ENCODE measurements around the gene SLCO1A2. TPM values are rescaled to one million over a fixed set of nuclear protein-coding genes. Genes with fewer than 3 reads are reported as not detected.

The SLCO1A2 gene
- total RNA-seq, 1 donor from 2014 or later, result not detected

- TF ChIP-seq, protein P1, sequence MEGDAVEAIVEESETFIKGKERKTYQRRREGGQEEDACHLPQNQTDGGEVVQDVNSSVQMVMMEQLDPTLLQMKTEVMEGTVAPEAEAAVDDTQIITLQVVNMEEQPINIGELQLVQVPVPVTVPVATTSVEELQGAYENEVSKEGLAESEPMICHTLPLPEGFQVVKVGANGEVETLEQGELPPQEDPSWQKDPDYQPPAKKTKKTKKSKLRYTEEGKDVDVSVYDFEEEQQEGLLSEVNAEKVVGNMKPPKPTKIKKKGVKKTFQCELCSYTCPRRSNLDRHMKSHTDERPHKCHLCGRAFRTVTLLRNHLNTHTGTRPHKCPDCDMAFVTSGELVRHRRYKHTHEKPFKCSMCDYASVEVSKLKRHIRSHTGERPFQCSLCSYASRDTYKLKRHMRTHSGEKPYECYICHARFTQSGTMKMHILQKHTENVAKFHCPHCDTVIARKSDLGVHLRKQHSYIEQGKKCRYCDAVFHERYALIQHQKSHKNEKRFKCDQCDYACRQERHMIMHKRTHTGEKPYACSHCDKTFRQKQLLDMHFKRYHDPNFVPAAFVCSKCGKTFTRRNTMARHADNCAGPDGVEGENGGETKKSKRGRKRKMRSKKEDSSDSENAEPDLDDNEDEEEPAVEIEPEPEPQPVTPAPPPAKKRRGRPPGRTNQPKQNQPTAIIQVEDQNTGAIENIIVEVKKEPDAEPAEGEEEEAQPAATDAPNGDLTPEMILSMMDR (IDR thresholded peaks at IDR 0.05; ENCODE audit: insufficient read depth, low read length, poor library complexity, severe bottlenecking), result no peak
- H3K36me3 ChIP-seq (ENCODE audit: control insufficient read depth, insufficient read depth, low read length), result no peaks in the 10 kb centered on the region
- no peak for DNase-seq (ENCODE audit: low read depth)
Measured at GRCh38 chr12:21264232-21264631, 70.5 kb downstream of the SLCO1A2 start.

DNA sequence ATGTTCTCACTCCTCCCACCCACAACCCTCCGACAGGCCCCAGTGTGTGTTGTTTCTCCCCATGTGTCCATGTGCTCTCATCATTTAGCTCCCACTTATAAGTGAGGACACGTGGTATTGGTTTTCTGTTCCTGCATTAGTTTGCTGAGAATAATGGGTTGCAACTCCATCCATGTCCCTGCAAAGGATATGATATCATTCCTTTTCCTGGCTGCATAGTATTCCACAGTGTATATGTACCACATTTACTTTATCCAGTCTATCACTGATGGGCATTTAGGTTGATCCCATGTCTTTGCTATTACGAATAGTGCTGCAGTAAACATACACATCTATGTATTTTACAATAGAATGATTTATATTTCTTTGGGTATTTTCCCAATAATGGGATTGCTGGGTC, 77.5 kb downstream of the SLCO1A2 start:
- TF ChIP-seq, protein P1 (IDR thresholded peaks at IDR 0.05; ENCODE audit: insufficient read depth, low read length, poor library complexity, severe bottlenecking), result no peak
- H3K27me3 ChIP-seq (ENCODE audit: control insufficient read depth, insufficient read depth, low read length), result no peaks in the 10 kb centered on the region
- no peak overlapping the region for H3K4me3 ChIP-seq (ENCODE audit: low read depth, low read length)
- no peaks in the 10 kb centered on the region for H3K36me3 ChIP-seq (ENCODE audit: control insufficient read depth, insufficient read depth, low read length)
- DNase-seq (ENCODE audit: low read depth), result no peak

More at GRCh38 chr12:21264232-21264631, 70.5 kb downstream of the SLCO1A2 start:
- H3K27me3 ChIP-seq (ENCODE audit: control insufficient read depth, insufficient read depth, low read length), result no peaks in the 10 kb centered on the region
- no peak overlapping the region for H3K4me3 ChIP-seq (ENCODE audit: low read depth, low read length)

DNA sequence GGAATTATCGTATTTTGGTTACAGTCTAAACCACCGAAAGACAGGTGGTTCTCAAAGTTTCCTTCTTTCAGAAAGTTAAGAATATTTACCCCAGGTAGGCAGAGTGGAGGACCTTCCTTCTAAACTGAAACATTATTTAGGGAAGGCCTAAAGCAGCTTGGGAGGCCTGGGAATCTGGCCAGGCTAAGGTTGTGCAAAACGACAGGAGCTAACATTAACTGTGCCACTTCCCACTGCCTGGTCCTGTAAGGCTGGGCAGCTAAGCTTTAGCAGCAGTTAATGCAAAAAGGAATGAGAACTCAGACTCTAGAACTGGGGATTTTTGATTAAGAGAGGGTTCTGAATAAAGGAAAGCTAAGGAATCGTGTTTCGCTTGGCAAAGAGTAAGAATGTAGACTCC, 82.6 kb downstream of the SLCO1A2 start:
- no peak overlapping the region for H3K4me3 ChIP-seq (ENCODE audit: low read depth, low read length)
- H3K36me3 ChIP-seq (ENCODE audit: control insufficient read depth, insufficient read depth, low read length), result no peaks in the 10 kb centered on the region
- TF ChIP-seq, protein P1 (IDR thresholded peaks at IDR 0.05; ENCODE audit: insufficient read depth, low read length, poor library complexity, severe bottlenecking), result no peak
- H3K27me3 ChIP-seq (ENCODE audit: control insufficient read depth, insufficient read depth, low read length), result no peaks in the 10 kb centered on the region
- DNase-seq (ENCODE audit: low read depth), result no peak

DNA sequence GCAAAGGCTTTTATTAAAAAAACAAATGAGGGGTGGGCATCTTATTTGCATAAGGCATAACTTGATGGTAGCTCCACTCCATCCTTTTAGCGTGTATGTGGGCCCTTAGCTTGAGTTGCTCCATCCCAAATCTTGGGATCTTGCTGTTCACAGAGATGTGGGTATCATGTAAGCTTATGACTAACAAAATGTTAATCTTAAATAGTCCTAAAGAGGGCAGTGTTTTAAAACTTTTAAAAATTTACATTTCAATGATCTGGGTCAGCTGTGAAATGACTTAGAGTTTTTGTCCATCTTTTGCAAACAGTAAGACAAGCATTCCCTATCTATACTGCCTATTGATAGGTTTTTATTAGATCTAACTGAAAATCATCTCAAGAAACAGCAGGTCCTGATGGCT, 86.0 kb downstream of the SLCO1A2 start:
- Histone ChIP-seq H3K4me3 (ENCODE audit: low read depth, low read length) (no peak overlapping the region), H3K27me3 (ENCODE audit: control insufficient read depth, insufficient read depth, low read length) (no peaks in the 10 kb centered on the region), H3K36me3 (ENCODE audit: control insufficient read depth, insufficient read depth, low read length) (no peaks in the 10 kb centered on the region)
- TF ChIP-seq, protein P1 (IDR thresholded peaks at IDR 0.05; ENCODE audit: insufficient read depth, low read length, poor library complexity, severe bottlenecking), result no peak
- no peak for DNase-seq (ENCODE audit: low read depth)

DNA sequence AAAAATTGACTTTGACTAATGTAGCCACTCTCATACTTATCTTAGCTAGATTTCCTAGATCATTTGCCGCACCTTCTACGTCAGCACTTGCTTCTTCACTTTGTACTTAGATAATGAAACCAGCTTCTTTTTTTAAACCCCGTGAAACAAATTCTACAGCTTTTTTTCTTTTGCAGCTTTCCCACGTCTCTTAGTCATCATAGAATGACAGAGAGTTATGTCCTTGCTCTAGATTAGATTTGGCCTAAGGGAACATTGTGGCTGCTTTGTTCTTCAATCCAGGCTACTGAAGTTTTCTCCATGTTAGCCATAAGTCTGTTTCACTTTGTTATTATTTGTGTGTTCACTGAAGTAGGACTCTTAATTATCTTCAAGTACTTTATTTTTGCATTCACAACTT, 94.9 kb downstream of the SLCO1A2 start:
- Histone ChIP-seq H3K36me3 (ENCODE audit: control insufficient read depth, insufficient read depth, low read length) (no peaks in the 10 kb centered on the region), H3K27me3 (ENCODE audit: control insufficient read depth, insufficient read depth, low read length) (no peaks in the 10 kb centered on the region), H3K4me3 (ENCODE audit: low read depth, low read length) (no peak overlapping the region)
- no peak for DNase-seq (ENCODE audit: low read depth)
- TF ChIP-seq, protein P1 (IDR thresholded peaks at IDR 0.05; ENCODE audit: insufficient read depth, low read length, poor library complexity, severe bottlenecking), result no peak

DNA sequence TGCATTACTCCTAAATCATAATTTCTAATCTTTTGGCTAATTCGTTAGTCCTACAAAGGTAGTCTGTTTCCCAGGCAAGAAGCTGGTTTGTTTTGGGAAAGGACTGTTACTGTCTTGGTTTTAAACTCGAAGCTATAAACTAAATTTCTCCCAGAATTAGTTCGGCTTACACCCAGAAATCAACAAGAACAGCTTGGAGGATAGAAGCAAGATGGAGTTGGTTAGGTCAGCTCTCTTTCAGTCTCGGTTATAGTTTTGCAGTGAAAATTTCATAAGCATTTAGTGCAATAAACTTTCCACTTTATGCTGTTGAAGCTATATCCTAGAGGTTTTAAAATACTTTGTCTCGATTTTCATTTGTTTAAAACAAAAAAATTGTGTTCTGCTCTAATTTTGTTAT, 100.3 kb downstream of the SLCO1A2 start:
- DNase-seq (ENCODE audit: low read depth), result no peak
- TF ChIP-seq, protein P1 (IDR thresholded peaks at IDR 0.05; ENCODE audit: insufficient read depth, low read length, poor library complexity, severe bottlenecking), result no peak
- H3K36me3 ChIP-seq (ENCODE audit: control insufficient read depth, insufficient read depth, low read length), result no peaks in the 10 kb centered on the region

More for the DNA sequence above, 100.3 kb downstream of the SLCO1A2 start:
- Histone ChIP-seq H3K4me3 (ENCODE audit: low read depth, low read length) (no peak overlapping the region), H3K27me3 (ENCODE audit: control insufficient read depth, insufficient read depth, low read length) (no peaks in the 10 kb centered on the region)
